HepG2 (cell line): ENCODE data around the gene TMEM198. TPM values are rescaled to one million over a fixed set of nuclear protein-coding genes. Genes with fewer than 3 reads are reported as not detected.

ENCODE experiments used
- CEBPG ChIP-seq: IDR thresholded peaks from 2 replicates; pipeline ENCODE4 v1.6.1; 2016
- GMEB2 ChIP-seq: IDR thresholded peaks from 2 replicates; pipeline ENCODE4 v1.6.1; 2016; ENCODE audit warnings: missing biosample characterization, missing genetic modification reagents, low read depth
- GTF3A ChIP-seq: sonication (generic); formaldehyde crosslinking; conservative IDR thresholded peaks from 2 replicates; pipeline ENCODE4 v1.4.0; 2020; ENCODE audit warnings: mild to moderate bottlenecking, missing genetic modification reagents
- HIVEP1 ChIP-seq: sonication (generic); formaldehyde crosslinking; IDR thresholded peaks from 2 replicates; pipeline ENCODE4 v1.4.0; 2020; ENCODE audit warnings: mild to moderate bottlenecking, missing genetic modification reagents
- MBD4 ChIP-seq: IDR thresholded peaks from 2 replicates; pipeline ENCODE4 v1.6.1; 2012; ENCODE audit warnings: low read length, inconsistent platforms, borderline replicate concordance
- MTF1 ChIP-seq: sonication (generic); formaldehyde crosslinking; IDR thresholded peaks from 2 replicates; pipeline ENCODE4 v1.5.0; 2020; ENCODE audit warnings: missing genetic modification reagents
- NCOR1 ChIP-seq: fragments of 200-600 bp; sonication (generic); IDR thresholded peaks from 2 replicates; pipeline ENCODE4 v1.7.0; 2017; ENCODE audit warnings: antibody characterized with exemption, low read length, borderline replicate concordance
- PITX1 ChIP-seq: sonication (generic); formaldehyde crosslinking; IDR thresholded peaks from 2 replicates; pipeline ENCODE4 v1.5.1; 2020; ENCODE audit warnings: mild to moderate bottlenecking, missing genetic modification reagents
- RBFOX2 ChIP-seq: fragments of 200-400 bp; formaldehyde crosslinking; IDR thresholded peaks from 2 replicates; pipeline ENCODE4 v1.6.1; 2017; ENCODE audit warnings: low read depth, mild to moderate bottlenecking, low read length
- RELA ChIP-seq: sonication (generic); formaldehyde crosslinking; IDR thresholded peaks from 2 replicates; pipeline ENCODE4 v1.4.0; 2020; ENCODE audit warnings: missing genetic modification reagents
- SSRP1 ChIP-seq: IDR thresholded peaks from 2 replicates; pipeline ENCODE4 v1.6.1; 2016; ENCODE audit warnings: control low read depth
- THAP9 ChIP-seq: sonication (generic); formaldehyde crosslinking; IDR thresholded peaks from 2 replicates; pipeline ENCODE4; 2020; ENCODE audit warnings: missing genetic modification reagents, mild to moderate bottlenecking, borderline replicate concordance
- YEATS2 ChIP-seq: sonication (generic); formaldehyde crosslinking; IDR thresholded peaks from 2 replicates; pipeline ENCODE4 v1.4.0; 2020; ENCODE audit warnings: missing genetic modification reagents, borderline replicate concordance
- ZNF646 ChIP-seq: sonication (generic); formaldehyde crosslinking; IDR thresholded peaks from 2 replicates; pipeline ENCODE4 v1.9.0; 2021; ENCODE audit warnings: mild to moderate bottlenecking, missing genetic modification reagents
- polyA plus RNA-seq, 8 experiments: library from polyadenylated mRNA; depleted of rRNA in 3 of 8; stranded (reverse) in 7 of 8; unstranded in 1 of 8; fragments of >200 nt; fragmentation: Illumina TruSeq in 4 of 8; extraction: Trizol in 4 of 8; gene quantifications; 2 replicates each; pipeline versions ENCODE4 v1.2.1 to v1.2.3, GENCODE V29; 2011 to 2016; ENCODE audit warnings: low read depth in 4 of 8, missing spikeins in 1 of 8, mixed read lengths in 1 of 8; ENCODE audit not compliant: insufficient read depth in 1 of 8
- total RNA-seq, 5 experiments: library from RNA; depleted of rRNA; stranded (reverse); fragments of >200 nt; fragmentation: Illumina TruSeq; extraction: Trizol; gene quantifications; 2 replicates each; pipeline ENCODE4 v1.2.3, GENCODE V29; 2016; ENCODE audit warnings: low read depth in 1 of 5
- TF ChIP-seq, protein P1 (sequence below): sonication (generic); formaldehyde crosslinking; IDR thresholded peaks from 2 replicates; pipeline ENCODE4 v1.9.0; 2021; ENCODE audit warnings: missing genetic modification reagents, borderline replicate concordance

Gene TMEM198
- total and polyA plus RNA-seq, 2 of the 13 experiments (the other 11 are each of a cell fraction or from before 2014, with no cell fraction given) = 17.3 to 23.5 TPM

DNA sequence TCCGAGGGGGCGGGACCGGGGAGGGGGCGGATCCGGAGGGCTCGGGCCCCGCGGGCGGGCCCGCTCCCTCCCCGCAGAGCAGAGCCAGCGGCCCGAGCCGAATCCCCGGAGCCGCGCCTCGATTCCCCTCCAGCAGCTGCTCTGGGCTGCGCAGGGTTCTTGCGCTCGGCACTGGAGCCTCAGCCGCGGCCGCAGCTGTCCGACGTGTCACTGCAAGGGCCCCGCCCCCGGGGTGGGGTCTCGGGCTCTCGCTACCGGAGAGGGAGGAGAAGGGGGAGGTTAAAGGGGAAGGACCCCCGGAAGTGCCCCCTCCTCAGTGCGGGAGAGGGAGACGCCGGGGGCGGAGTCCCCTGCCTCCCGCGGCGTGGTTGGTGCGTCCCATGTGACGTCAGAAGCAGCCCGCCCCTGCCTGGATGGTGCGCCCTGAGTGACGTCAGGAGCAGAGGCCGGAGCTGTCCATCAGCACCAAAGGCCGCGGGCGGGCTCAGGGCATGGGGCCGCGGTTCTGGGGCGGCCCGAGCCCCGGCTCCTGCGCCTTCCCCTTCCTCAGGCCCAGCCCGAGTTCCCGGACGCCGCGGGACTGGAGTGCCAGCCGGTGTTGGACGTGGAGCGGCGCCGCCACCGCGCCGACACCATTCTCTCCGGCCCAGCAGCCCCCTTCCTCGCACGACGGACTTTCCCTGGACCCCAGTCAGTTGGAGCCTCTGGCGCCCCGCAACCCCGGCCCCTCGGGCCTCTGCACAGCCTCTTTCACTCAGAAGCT is at the start of gene TMEM198, which contains the start of gene CHPF (continued):
- TF ChIP-seq ZNF646 (CRISPR knock-in tag) (no peak), MTF1 (CRISPR knock-in tag) (peak; percentile 62), YEATS2 (peak; percentile 84), SSRP1 (CRISPR knock-in tag) (no peak), MBD4 (no peak), GMEB2 (CRISPR knock-in tag) (0 out of 2 replicates have a peak, but pooled peaks have one; percentile 52), HIVEP1 (CRISPR knock-in tag) (peak; percentile 96), CEBPG (CRISPR knock-in tag) (0 out of 2 replicates have a peak, but pooled peaks have one; percentile 30), THAP9 (CRISPR knock-in tag) (peak; percentile 59; the same call in 1 of the 2 replicates), NCOR1 (peak; percentile 65; the same call in 1 of the 2 replicates), RBFOX2 (peak; percentile 92), GTF3A (CRISPR knock-in tag) (0 out of 2 replicates have a peak, but pooled peaks have one; percentile 23), PITX1 (peak; percentile 56), RELA (CRISPR knock-in tag) (no peak)
- TF ChIP-seq, protein P1, sequence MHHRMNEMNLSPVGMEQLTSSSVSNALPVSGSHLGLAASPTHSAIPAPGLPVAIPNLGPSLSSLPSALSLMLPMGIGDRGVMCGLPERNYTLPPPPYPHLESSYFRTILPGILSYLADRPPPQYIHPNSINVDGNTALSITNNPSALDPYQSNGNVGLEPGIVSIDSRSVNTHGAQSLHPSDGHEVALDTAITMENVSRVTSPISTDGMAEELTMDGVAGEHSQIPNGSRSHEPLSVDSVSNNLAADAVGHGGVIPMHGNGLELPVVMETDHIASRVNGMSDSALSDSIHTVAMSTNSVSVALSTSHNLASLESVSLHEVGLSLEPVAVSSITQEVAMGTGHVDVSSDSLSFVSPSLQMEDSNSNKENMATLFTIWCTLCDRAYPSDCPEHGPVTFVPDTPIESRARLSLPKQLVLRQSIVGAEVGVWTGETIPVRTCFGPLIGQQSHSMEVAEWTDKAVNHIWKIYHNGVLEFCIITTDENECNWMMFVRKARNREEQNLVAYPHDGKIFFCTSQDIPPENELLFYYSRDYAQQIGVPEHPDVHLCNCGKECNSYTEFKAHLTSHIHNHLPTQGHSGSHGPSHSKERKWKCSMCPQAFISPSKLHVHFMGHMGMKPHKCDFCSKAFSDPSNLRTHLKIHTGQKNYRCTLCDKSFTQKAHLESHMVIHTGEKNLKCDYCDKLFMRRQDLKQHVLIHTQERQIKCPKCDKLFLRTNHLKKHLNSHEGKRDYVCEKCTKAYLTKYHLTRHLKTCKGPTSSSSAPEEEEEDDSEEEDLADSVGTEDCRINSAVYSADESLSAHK (CRISPR knock-in tag) = no peak; the same call in 1 of the 2 replicates
